Ovary (tissue), 9 donors: ENCODE measurements around the gene SARM1. TPM values are rescaled to one million over a fixed set of nuclear protein-coding genes. Genes with fewer than 3 reads are reported as not detected.

ENCODE experiments used
- DNase-seq, 5 donors: peaks; one replicate each; pipeline ENCODE4 v3.0.0-alpha.2; 2019 to 2020
- H3K27ac ChIP-seq, 2 donors: fragments of 200-600 bp; one replicate each; pipeline versions ENCODE4 v1.5.1 to v1.8.0; 2019 to 2022
- H3K27me3 ChIP-seq: fragments of 200-600 bp; one replicate; pipeline ENCODE4 v1.8.0; 2022
- H3K36me3 ChIP-seq: fragments of 200-600 bp; sonication (generic); one replicate; pipeline ENCODE4 v1.5.1; 2019
- H3K4me1 ChIP-seq: one replicate; pipeline ENCODE4 v1.8.1; 2013; ENCODE audit warnings: mild to moderate bottlenecking, moderate library complexity; ENCODE audit not compliant: insufficient read depth
- H3K4me3 ChIP-seq: fragments of 200-600 bp; sonication (generic); one replicate; pipeline ENCODE4 v1.5.1; 2017
- H3K9me3 ChIP-seq, 2 donors: fragments of 200-600 bp in 1 of 2; sonication (generic) in 1 of 2; one replicate each; pipeline versions ENCODE4 v1.5.1 to v1.8.1; 2013 to 2019; ENCODE audit warnings: mild to moderate bottlenecking in 1 of 2, moderate library complexity in 1 of 2
- CTCF ChIP-seq, 3 donors: fragments of 450-650 bp in 2 of 3; fragments of 200-600 bp in 1 of 3; IDR thresholded peaks; one replicate each; pipeline versions ENCODE4 v1.5.1 to v1.8.0; 2016 to 2022; ENCODE audit warnings: antibody characterized with exemption in 3 of 3, mild to moderate bottlenecking in 1 of 3
- EP300 ChIP-seq: sonication (generic); formaldehyde crosslinking; IDR thresholded peaks from one replicate; pipeline ENCODE4 v1.6.1; 2017; ENCODE audit warnings: antibody characterized with exemption
- POLR2A ChIP-seq: fragments of 450-650 bp; IDR thresholded peaks from one replicate; pipeline ENCODE4 v1.6.1; 2017; ENCODE audit warnings: antibody characterized with exemption, mild to moderate bottlenecking, moderate library complexity
- WGBS, 3 donors: extraction: QIAGEN DNeasy Blood & Tissue Kit in 1 of 3; methylation state at CpG; one replicate each; pipeline versions ENCODE4 v1.1.5 to v1.1.7; 2013 to 2017; 5-methylcytosine and 5-hydroxymethylcytosine counted together
- intact Hi-C, 4 donors: fragments of 100-400 bp; cut with DNase I; formaldehyde crosslinking; loops; one replicate each; pipeline versions ENCODE4 v1.11.0 to v1.15.1; 2022 to 2023
- polyA plus RNA-seq, 2 donors: library from polyadenylated mRNA; stranded (reverse); fragments of 200-250 nt in 1 of 2; fragments of 350-450 nt in 1 of 2; fragmentation: Illumina TruSeq in 1 of 2; extraction: RNeasy Lipid Tissue Mini Kit (QIAGEN cat#74804) in 1 of 2; gene quantifications; one replicate each; pipeline ENCODE4 v1.2.3, GENCODE V29; 2013 to 2014
- total RNA-seq, 7 donors: library from RNA; depleted of rRNA in 2 of 7; stranded (reverse); fragments of >200 nt in 2 of 7; fragmentation: NEBNext Ultra II Directional in 3 of 7; extraction: Animal tissue kit (Norgen Biotek cat#: 25700) in 3 of 7; gene quantifications; one replicate each; pipeline versions ENCODE4 v1.1.0 to v1.2.4, GENCODE V29; 2016 to 2023
- donor health status: DM: no; HTN: no; CAD: no; lungs with moderate emphysema.
- donor health status: DM: no; HTN: no; CAD: no.
- donor health status: Bipolar disorder and iron deficiency.
- donor health status: DM: yes; HTN: yes; CAD: no.
- donor health status: DM: no; HTN: no; CAD: no.
- donor health status: DM: yes; HTN: yes; CAD: no.

SARM1 gene
- total and polyA plus RNA-seq, 9 donors, result 7.4 to 21.5 (median 14.1) TPM

GRCh38 chr17:28343491-28343932 is 28.0 kb upstream of the SARM1 start:
- H3K4me1 ChIP-seq, result peaks cover 23% of the 10 kb centered on the region
- no peak for DNase-seq
- TF ChIP-seq EP300 (no peak), CTCF (IDR thresholded peaks at IDR 0.05) (no peak), POLR2A (no peak)
- no peaks in the 10 kb centered on the region for H3K9me3 ChIP-seq
- intact Hi-C loops, result no loop called here
- no peaks in the 10 kb centered on the region for H3K36me3 ChIP-seq
- no peak overlapping the region for H3K27ac ChIP-seq
- 67 to 81% (median 68%) methylated on average over 10 of the region's 10 CpGs for WGBS, 3 donors
- H3K4me3 ChIP-seq, result no peak overlapping the region
- no peaks in the 10 kb centered on the region for H3K27me3 ChIP-seq

GRCh38 chr17:28344011-28344410 is 27.5 kb upstream of the SARM1 start:
- DNase-seq, result no peak
- Histone ChIP-seq H3K4me3 (no peak overlapping the region), H3K4me1 (peaks cover 23% of the 10 kb centered on the region), H3K27ac (no peak overlapping the region), H3K36me3 (no peaks in the 10 kb centered on the region), H3K9me3 (no peaks in the 10 kb centered on the region), H3K27me3 (no peaks in the 10 kb centered on the region)
- WGBS, 3 donors, result 93 to 96% (median 93%) methylated on average over 9 of the region's 9 CpGs
- TF ChIP-seq EP300 (no peak), CTCF (IDR thresholded peaks at IDR 0.05) (no peak), POLR2A (no peak)
- intact Hi-C loops, result no loop called here

- 90 to 93% (median 93%) methylated on average over 19 of the region's 19 CpGs for WGBS, 3 donors
- no peak overlapping the region for H3K4me3 ChIP-seq
- intact Hi-C loops, result no loop called here
- no peak overlapping the region for H3K27ac ChIP-seq
- H3K4me1 ChIP-seq, result peaks cover 23% of the 10 kb centered on the region
- H3K27me3 ChIP-seq, result no peaks in the 10 kb centered on the region
- TF ChIP-seq CTCF (IDR thresholded peaks at IDR 0.05) (no peak), POLR2A (no peak), EP300 (no peak)
- no peaks in the 10 kb centered on the region for H3K9me3 ChIP-seq
- DNase-seq, result no peak
- H3K36me3 ChIP-seq, result no peaks in the 10 kb centered on the region
Measured at GRCh38 chr17:28344435-28344901, 27.0 kb upstream of the SARM1 start.

- intact Hi-C loops, result no loop called here
- peak overlapping the region in 1 of 2 donors; percentile 69 for H3K27ac ChIP-seq
- no peaks in the 10 kb centered on the region for H3K36me3 ChIP-seq
- TF ChIP-seq CTCF (IDR thresholded peaks at IDR 0.05), result no peak
- no peak for TF ChIP-seq POLR2A
- TF ChIP-seq EP300, result no peak
- H3K4me1 ChIP-seq, result peaks cover 23% of the 10 kb centered on the region
- no peak for DNase-seq
- no peaks in the 10 kb centered on the region for H3K27me3 ChIP-seq
- H3K4me3 ChIP-seq, result no peak overlapping the region
- H3K9me3 ChIP-seq, result no peaks in the 10 kb centered on the region
- WGBS, 3 donors, result 53 to 62% (median 53%) methylated on average over 13 of the region's 13 CpGs
Measured at GRCh38 chr17:28345419-28346198, 25.9 kb upstream of the SARM1 start.
